Renal pelvis (tissue), 4 donors: Measurements from ENCODE around the gene ST6GALNAC2. TPM values are rescaled to one million over a fixed set of nuclear protein-coding genes. Genes with fewer than 3 reads are reported as not detected.

Experiments used
- DNase-seq: peaks from one replicate; pipeline ENCODE4 v3.0.0-alpha.2; 2013
- polyA plus RNA-seq, 3 donors: library from polyadenylated mRNA; unstranded; fragments of 120-200 nt; gene quantifications; one replicate each; pipeline ENCODE4 v1.2.1, GENCODE V29; 2013; ENCODE audit not compliant: insufficient read length in 3 of 3

ST6GALNAC2 gene
- polyA plus RNA-seq, 3 donors: 6.0 to 9.8 (median 9.2) TPM

- no peak for DNase-seq
These were observed 27.2 kb downstream of the ST6GALNAC2 start for GRCh38 chr17:76558198-76559095.

- DNase-seq: peak; percentile 97
These were observed 28.1 kb downstream of the ST6GALNAC2 start for GRCh38 chr17:76557368-76558197.

GRCh38 chr17:76556765-76557367 is 28.8 kb downstream of the ST6GALNAC2 start:
- DNase-seq: no peak

- DNase-seq: no peak
These were observed 31.5 kb downstream of the ST6GALNAC2 start for GRCh38 chr17:76554131-76554530.

- no peak for DNase-seq
These were observed 32.3 kb downstream of the ST6GALNAC2 start for GRCh38 chr17:76553178-76553908.

GRCh38 chr17:76551685-76552084 is 34.0 kb downstream of the ST6GALNAC2 start:
- DNase-seq: no peak

GRCh38 chr17:76550712-76551615 is 34.7 kb downstream of the ST6GALNAC2 start:
- DNase-seq: no peak

GRCh38 chr17:76549539-76549938 is 36.1 kb downstream of the ST6GALNAC2 start:
- DNase-seq: no peak

- no peak for DNase-seq
These were observed 36.5 kb downstream of the ST6GALNAC2 start for GRCh38 chr17:76549215-76549518.

GRCh38 chr17:76548378-76549214 is 37.1 kb downstream of the ST6GALNAC2 start:
- DNase-seq: no peak

GRCh38 chr17:76547642-76548202 is 37.9 kb downstream of the ST6GALNAC2 start:
- no peak for DNase-seq

GRCh38 chr17:76547183-76547641 is 38.4 kb downstream of the ST6GALNAC2 start:
- peak; percentile 80 for DNase-seq

- DNase-seq: no peak
These were observed 39.0 kb downstream of the ST6GALNAC2 start for GRCh38 chr17:76546556-76547182.

GRCh38 chr17:76545918-76546555 is 39.6 kb downstream of the ST6GALNAC2 start:
- no peak for DNase-seq

GRCh38 chr17:76544546-76545365 is 40.9 kb downstream of the ST6GALNAC2 start:
- DNase-seq: no peak

GRCh38 chr17:76543826-76544545 is 41.7 kb downstream of the ST6GALNAC2 start:
- no peak for DNase-seq

GRCh38 chr17:76543482-76543825 is 42.2 kb downstream of the ST6GALNAC2 start:
- DNase-seq: no peak
